ENCODE data around the gene GALNTL6. TPM values are rescaled to one million over a fixed set of nuclear protein-coding genes. Genes with fewer than 3 reads are reported as not detected.

Gene GALNTL6
- total RNA-seq, 1 donor from 2014 or later = not detected

GRCh38 chr4:172601195-172601594, 788.0 kb downstream of the GALNTL6 start:
- DNase-seq (ENCODE audit: low read depth) (no peak), FAIRE-seq (no peak)
- TF ChIP-seq, protein P1, sequence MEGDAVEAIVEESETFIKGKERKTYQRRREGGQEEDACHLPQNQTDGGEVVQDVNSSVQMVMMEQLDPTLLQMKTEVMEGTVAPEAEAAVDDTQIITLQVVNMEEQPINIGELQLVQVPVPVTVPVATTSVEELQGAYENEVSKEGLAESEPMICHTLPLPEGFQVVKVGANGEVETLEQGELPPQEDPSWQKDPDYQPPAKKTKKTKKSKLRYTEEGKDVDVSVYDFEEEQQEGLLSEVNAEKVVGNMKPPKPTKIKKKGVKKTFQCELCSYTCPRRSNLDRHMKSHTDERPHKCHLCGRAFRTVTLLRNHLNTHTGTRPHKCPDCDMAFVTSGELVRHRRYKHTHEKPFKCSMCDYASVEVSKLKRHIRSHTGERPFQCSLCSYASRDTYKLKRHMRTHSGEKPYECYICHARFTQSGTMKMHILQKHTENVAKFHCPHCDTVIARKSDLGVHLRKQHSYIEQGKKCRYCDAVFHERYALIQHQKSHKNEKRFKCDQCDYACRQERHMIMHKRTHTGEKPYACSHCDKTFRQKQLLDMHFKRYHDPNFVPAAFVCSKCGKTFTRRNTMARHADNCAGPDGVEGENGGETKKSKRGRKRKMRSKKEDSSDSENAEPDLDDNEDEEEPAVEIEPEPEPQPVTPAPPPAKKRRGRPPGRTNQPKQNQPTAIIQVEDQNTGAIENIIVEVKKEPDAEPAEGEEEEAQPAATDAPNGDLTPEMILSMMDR (IDR thresholded peaks at IDR 0.05; ENCODE audit: insufficient read depth, low read length, severe bottlenecking) = no peak
- Histone ChIP-seq H3K36me3 (ENCODE audit: control insufficient read depth, insufficient read depth, low read length) (no peaks in the 10 kb centered on the region), H3K27me3 (ENCODE audit: control insufficient read depth, insufficient read depth, low read length) (no peaks in the 10 kb centered on the region), H3K4me3 (ENCODE audit: low read depth, low read length) (no peak overlapping the region)

GRCh38 chr4:172619218-172619617, 806.0 kb downstream of the GALNTL6 start:
- no peaks in the 10 kb centered on the region for H3K36me3 ChIP-seq (ENCODE audit: control insufficient read depth, insufficient read depth, low read length)
- no peaks in the 10 kb centered on the region for H3K27me3 ChIP-seq (ENCODE audit: control insufficient read depth, insufficient read depth, low read length)
- TF ChIP-seq, protein P1 (IDR thresholded peaks at IDR 0.05; ENCODE audit: insufficient read depth, low read length, severe bottlenecking) = no peak
- DNase-seq (ENCODE audit: low read depth) = no peak
- no peak for FAIRE-seq
- H3K4me3 ChIP-seq (ENCODE audit: low read depth, low read length) = no peak overlapping the region

GRCh38 chr4:172619798-172620197, 806.6 kb downstream of the GALNTL6 start:
- no peaks in the 10 kb centered on the region for H3K36me3 ChIP-seq (ENCODE audit: control insufficient read depth, insufficient read depth, low read length)
- H3K27me3 ChIP-seq (ENCODE audit: control insufficient read depth, insufficient read depth, low read length) = no peaks in the 10 kb centered on the region
- no peak for FAIRE-seq
- no peak overlapping the region for H3K4me3 ChIP-seq (ENCODE audit: low read depth, low read length)
- TF ChIP-seq, protein P1 (IDR thresholded peaks at IDR 0.05; ENCODE audit: insufficient read depth, low read length, severe bottlenecking) = no peak
- DNase-seq (ENCODE audit: low read depth) = no peak

DNA sequence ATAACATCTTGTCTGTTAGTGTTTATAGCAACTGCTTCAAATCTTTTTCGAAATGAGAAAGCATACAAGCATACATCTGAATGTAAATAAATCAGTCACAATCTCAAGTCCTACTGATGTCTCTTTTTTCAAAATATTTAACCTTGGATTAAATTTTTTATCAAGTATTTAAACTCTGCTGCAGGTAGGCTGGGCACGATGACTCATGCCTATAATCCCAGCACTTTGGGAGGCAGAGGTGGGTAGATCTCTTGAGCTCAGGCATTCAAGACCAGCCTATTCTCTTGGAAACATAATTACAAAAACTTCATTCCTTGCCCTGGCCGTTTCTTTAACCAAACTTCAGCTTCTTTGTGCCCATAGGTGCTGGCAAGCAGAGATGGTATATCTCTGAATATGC, 815.1 kb downstream of the GALNTL6 start:
- TF ChIP-seq, protein P1 (IDR thresholded peaks at IDR 0.05; ENCODE audit: insufficient read depth, low read length, severe bottlenecking) = no peak
- no peaks in the 10 kb centered on the region for H3K27me3 ChIP-seq (ENCODE audit: control insufficient read depth, insufficient read depth, low read length)
- H3K4me3 ChIP-seq (ENCODE audit: low read depth, low read length) = no peak overlapping the region
- FAIRE-seq (no peak), DNase-seq (ENCODE audit: low read depth) (no peak)
- no peaks in the 10 kb centered on the region for H3K36me3 ChIP-seq (ENCODE audit: control insufficient read depth, insufficient read depth, low read length)

DNA sequence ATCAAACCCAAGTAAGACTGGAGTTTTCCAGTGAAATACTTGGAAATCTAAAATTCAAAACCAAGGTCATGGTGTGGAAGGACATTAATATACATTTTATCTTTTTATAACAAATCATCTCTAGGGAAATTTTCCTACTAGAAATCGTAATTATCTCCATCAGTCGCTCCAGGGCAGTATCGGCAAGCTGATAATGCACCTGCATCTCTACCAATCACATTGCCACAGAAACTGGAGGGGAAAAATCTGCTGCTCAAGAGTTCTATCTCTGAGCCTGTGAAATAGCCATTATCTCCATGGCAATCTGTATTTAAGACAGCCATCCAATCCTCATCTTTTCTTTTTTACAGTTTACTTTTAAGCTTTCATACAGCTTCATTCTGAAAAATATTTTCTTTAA, 817.1 kb downstream of the GALNTL6 start:
- FAIRE-seq (no peak), DNase-seq (ENCODE audit: low read depth) (no peak)
- Histone ChIP-seq H3K36me3 (ENCODE audit: control insufficient read depth, insufficient read depth, low read length) (no peaks in the 10 kb centered on the region), H3K4me3 (ENCODE audit: low read depth, low read length) (no peak overlapping the region), H3K27me3 (ENCODE audit: control insufficient read depth, insufficient read depth, low read length) (no peaks in the 10 kb centered on the region)
- TF ChIP-seq, protein P1 (IDR thresholded peaks at IDR 0.05; ENCODE audit: insufficient read depth, low read length, severe bottlenecking) = no peak

DNA sequence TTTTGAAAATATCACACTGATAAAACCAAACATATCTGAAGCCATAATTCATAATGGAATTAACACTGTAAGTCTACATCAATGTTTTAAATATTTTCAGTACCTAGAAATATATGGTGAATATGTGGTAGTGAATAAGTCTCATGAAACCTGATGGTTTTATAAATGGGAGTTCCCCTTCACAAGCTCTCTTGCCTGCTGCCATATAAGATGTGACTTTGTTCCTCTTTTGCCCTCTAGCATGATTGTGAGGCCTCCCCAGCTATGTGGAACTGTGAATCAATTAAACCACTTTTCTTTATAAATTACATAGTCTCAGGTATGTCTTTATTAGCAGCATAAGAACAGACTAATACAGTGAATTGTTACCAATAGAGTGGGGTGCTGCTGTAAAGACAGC, 818.6 kb downstream of the GALNTL6 start:
- FAIRE-seq = no peak
- TF ChIP-seq, protein P1 (IDR thresholded peaks at IDR 0.05; ENCODE audit: insufficient read depth, low read length, severe bottlenecking) = no peak
- no peaks in the 10 kb centered on the region for H3K36me3 ChIP-seq (ENCODE audit: control insufficient read depth, insufficient read depth, low read length)

More for the DNA sequence above, 818.6 kb downstream of the GALNTL6 start:
- no peak for DNase-seq (ENCODE audit: low read depth)
- no peaks in the 10 kb centered on the region for H3K27me3 ChIP-seq (ENCODE audit: control insufficient read depth, insufficient read depth, low read length)
- no peak overlapping the region for H3K4me3 ChIP-seq (ENCODE audit: low read depth, low read length)
